ES-I3 (cell line): Measurements from ENCODE around the gene DSCAML1.

Experiments
- H3K36me3 ChIP-seq: 2 replicates; pipeline ENCODE4 v1.6.1; 2013; ENCODE audit warnings: mild to moderate bottlenecking, low read length, control low read depth, moderate library complexity; ENCODE audit not compliant: insufficient read depth
- H3K4me1 ChIP-seq: 2 replicates; pipeline ENCODE4 v1.6.1; 2013; ENCODE audit warnings: mild to moderate bottlenecking, control low read depth, low read length; ENCODE audit not compliant: insufficient read depth
- H3K9ac ChIP-seq: 2 replicates; pipeline ENCODE4 v1.6.1; 2013; ENCODE audit warnings: low read depth, mild to moderate bottlenecking, low read length, moderate library complexity
- H3K9me3 ChIP-seq: 2 replicates; pipeline ENCODE4 v1.6.1; 2013; ENCODE audit warnings: mild to moderate bottlenecking, low read length, moderate library complexity; ENCODE audit not compliant: control insufficient read depth, insufficient read depth

The DSCAML1 gene

DNA sequence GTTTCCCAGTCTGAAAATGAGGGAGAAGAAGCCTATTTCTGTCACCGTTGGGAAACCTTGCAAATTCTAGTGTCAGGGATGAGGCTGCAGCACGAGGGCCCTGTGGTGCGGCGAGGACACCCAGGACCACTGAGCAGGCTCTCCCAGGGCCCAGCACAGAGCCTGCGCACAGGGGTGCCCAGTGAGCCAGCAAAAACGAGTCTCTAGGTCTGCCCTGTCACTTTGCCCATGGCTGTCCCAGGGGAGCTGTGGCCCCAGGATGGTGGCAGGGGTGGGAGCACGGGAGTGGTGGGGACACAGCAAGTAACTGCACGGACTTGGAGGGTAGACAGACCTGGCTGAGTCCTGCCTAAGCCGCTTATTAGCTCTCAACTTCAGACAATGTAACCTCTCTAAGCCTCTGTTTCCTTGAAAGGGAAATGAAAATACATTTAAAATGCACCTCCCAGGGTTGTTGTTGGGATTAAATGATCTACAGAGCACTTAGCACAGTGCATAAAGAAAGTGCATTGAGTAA, 44.2 kb downstream of the DSCAML1 start:
- H3K9ac ChIP-seq: no peak overlapping the region
- no peaks in the 10 kb centered on the region for H3K4me1 ChIP-seq
- no peaks in the 10 kb centered on the region for H3K36me3 ChIP-seq
- no peaks in the 10 kb centered on the region for H3K9me3 ChIP-seq

DNA sequence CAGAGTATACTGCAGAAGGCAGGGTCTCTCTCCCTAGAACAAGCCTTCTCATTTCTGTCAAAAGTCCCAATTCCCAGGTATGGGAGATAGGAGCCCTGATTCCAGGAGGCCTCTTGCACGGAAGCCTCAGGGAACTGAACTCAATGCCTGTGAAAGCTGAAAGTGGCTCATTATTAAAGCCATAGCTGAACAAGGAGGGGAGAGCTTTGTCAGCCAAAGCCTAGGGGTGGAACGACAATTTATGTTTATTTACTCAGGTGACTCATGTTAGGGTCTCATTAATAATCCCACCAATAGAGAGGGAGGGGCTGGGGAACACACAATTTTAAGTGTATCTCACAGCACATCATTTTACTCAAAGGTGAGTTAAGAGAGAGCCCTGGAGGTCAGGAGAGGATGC, 44.9 kb downstream of the DSCAML1 start:
- Histone ChIP-seq H3K9me3 (no peaks in the 10 kb centered on the region), H3K36me3 (no peaks in the 10 kb centered on the region), H3K4me1 (peaks cover 4% of the 10 kb centered on the region; the same call in 1 of the 2 replicates), H3K9ac (no peak overlapping the region)

DNA sequence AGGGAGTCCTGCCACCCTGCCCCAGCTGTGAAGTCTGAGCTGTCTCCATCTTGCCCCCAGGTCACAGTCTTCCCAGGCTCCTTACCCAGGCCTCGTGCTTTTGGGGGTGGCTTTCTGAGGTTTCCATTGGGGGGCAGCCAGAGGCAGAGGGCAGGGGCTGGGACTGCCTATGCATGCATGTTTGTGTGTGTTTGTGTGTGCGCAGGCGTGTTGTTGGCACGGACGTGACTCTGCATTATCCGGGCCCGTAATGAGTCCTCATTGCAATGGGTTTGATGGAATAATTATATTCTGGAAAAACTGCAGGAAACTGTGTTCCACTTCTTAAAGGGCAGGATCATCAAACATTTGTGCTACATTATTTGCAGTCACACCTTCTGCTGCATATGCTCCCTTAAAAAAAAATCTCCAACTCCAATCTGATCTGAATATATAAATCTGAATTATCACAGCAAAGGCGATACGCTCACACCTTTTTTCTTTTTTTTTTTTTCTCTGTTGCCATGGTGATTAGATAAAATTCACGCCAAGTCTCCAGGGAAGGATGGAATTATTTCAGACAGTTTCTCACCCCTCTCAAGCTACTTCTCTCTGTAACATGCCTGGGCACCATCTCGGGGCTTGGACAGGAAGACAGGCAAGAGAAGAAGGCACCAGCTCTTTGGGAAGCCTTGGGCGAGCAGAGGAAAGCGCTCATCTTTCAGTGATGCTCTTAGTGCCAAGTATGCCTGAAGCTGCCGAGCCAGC, 45.9 kb downstream of the DSCAML1 start:
- no peaks in the 10 kb centered on the region for H3K36me3 ChIP-seq
- no peak overlapping the region for H3K9ac ChIP-seq
- no peaks in the 10 kb centered on the region for H3K9me3 ChIP-seq
- H3K4me1 ChIP-seq: peaks cover 4% of the 10 kb centered on the region; the same call in 1 of the 2 replicates

DNA sequence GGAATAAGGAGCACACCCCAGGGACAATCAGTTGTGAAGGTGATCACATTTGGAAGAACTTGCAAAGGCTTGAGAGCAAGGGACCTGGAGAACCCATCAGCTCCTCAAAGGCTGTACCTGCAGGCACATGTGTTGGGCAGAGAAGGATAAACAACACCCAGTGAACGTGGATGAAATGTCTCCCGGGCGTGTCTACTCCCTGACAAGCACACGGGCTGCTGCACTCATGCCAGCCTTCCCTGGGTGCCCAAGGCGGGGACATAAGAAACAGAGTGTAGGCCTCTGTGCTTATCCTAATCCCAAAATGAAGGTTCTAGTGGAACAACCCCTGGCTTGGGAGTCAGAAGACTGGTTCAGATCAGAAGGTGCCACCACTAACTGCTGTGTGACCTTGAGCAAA, 46.7 kb downstream of the DSCAML1 start:
- Histone ChIP-seq H3K9me3 (no peaks in the 10 kb centered on the region), H3K9ac (no peak overlapping the region), H3K36me3 (no peaks in the 10 kb centered on the region), H3K4me1 (peaks cover 4% of the 10 kb centered on the region; the same call in 1 of the 2 replicates)

DNA sequence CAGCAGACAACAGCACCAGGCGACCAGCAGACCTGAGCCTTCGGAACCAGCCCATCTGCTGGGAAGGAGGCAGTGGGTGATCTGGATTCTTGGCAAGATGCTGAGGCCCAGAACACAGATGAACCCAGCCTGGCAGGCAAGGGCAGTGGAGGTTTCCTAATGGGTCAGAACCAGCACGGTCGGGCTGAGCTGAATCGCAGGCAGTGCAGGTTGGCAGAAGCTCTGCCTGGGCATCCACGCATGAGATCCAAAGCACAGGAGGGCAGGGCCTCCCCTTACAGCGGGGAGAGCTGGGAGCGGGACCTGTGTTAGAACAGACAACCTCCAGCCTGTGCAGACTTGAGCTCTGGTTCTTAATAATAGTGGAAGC, 47.5 kb downstream of the DSCAML1 start:
- H3K4me1 ChIP-seq: peaks cover 6% of the 10 kb centered on the region
- H3K9ac ChIP-seq: no peak overlapping the region
- H3K36me3 ChIP-seq: no peaks in the 10 kb centered on the region
- no peaks in the 10 kb centered on the region for H3K9me3 ChIP-seq

DNA sequence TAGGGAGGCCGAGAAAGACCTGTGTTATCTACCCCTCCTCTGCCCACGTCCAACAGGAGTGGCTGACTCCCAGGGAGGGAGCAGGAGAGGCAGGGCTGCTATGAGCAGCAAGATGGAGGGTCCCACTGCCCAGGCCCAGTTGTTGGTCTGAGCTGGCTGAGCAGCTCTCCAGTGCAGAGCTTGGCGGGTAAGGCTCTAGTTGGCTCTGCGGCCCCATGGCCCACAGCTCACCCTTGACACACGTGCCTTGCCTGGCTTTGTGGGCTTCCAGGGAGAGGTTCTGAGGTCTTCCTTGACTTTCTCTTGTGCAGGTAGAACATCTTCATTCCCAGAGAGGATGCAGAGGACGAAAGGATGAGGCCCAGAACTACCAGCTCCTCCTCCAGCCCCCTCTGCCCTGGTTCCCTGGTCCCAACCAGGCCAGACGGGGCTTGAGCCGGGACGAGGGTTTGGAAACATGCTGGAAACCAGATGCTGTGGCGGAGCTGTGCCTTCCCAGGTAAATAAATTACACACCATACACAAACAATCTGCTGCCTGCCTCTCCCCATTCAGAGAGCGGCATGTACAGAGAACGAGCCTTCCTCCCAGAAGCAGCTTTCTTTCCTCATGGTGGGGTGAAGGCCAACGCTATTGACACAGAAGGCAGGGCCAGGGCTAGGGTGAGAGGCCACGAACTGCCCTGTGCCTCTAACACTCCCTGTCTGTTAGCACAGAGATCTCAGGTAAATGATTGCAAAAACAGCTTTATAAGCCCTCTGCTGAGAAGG, 48.1 kb downstream of the DSCAML1 start:
- no peaks in the 10 kb centered on the region for H3K36me3 ChIP-seq
- no peak overlapping the region for H3K9ac ChIP-seq
- no peaks in the 10 kb centered on the region for H3K9me3 ChIP-seq
- peaks cover 9% of the 10 kb centered on the region for H3K4me1 ChIP-seq

DNA sequence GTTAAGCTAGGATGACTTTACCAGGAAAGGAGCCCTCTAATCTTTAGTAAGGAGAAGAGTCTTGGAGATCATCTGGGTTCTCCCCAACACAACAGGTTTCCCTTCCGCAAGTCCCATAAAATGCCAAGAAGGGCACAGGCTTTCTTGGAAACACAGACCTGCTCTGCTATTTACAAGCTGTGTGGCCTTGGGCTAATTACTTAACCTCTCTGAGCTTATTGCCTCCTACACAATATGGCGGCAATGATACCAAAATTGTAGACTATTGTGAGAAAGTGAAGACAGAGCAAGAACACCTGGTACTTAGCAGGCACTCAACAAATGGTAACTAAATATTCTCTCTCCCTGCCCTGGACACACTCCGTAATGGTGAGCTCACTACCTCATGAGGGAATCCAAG, 49.1 kb downstream of the DSCAML1 start:
- peaks cover 9% of the 10 kb centered on the region for H3K4me1 ChIP-seq
- no peaks in the 10 kb centered on the region for H3K36me3 ChIP-seq
- H3K9ac ChIP-seq: no peak overlapping the region
- H3K9me3 ChIP-seq: no peaks in the 10 kb centered on the region

DNA sequence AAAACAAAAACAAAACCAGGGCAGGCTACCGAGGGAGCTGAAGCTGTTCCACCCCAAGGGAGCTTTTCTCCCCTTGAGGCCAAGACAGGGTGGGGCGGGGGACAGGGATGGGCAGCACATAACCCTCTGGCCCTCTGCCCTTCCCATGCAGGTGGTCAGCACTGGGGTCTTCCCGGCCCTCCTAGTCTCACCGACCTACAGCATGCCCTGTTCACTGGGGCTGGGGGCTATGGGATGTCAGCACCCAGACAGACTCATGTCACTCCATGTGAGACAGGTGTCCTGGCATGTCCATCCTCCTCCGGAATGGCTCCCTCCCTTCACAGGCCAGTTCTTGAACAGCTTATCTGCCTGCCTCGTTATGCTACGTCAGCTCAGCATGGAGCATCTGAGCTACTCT, 51.7 kb downstream of the DSCAML1 start:
- peaks cover 9% of the 10 kb centered on the region for H3K4me1 ChIP-seq
- no peak overlapping the region for H3K9ac ChIP-seq
- H3K36me3 ChIP-seq: no peaks in the 10 kb centered on the region
- H3K9me3 ChIP-seq: no peaks in the 10 kb centered on the region

DNA sequence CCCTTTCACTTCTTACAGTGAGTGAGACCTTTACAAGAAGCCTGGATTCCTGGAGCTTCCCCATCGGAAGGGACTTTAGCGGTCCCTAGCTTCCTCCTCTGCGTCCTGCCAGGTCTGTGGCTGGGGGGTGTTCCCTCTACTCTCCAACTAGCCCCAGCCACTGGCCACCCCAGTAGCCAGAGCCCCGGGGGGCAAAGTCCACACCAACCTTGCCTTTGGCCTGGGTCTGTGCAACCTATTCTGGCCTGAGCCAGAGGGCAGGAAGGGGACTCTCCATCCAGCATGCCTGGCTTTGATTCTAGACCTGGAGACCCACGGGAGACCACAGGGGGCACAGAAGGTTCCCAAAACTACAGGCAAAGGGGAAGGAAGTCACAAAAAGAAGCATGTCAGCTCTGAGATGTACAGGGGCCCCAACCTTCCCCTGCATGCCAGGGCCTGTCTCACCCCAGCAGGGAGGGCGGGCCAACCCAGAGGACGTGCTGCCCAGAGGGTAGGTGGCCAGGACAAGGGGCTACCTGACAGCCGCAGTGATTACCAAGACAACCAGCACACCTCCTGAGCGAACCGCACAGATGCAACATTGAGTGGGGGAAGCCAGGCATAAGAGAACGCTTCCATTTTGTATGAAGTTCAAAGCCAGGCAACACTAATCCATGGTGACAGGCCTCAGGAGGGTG, 52.4 kb downstream of the DSCAML1 start:
- no peak overlapping the region for H3K9ac ChIP-seq
- H3K9me3 ChIP-seq: no peaks in the 10 kb centered on the region; the same call in 1 of the 2 replicates
- no peaks in the 10 kb centered on the region for H3K36me3 ChIP-seq
- H3K4me1 ChIP-seq: peaks cover 9% of the 10 kb centered on the region

DNA sequence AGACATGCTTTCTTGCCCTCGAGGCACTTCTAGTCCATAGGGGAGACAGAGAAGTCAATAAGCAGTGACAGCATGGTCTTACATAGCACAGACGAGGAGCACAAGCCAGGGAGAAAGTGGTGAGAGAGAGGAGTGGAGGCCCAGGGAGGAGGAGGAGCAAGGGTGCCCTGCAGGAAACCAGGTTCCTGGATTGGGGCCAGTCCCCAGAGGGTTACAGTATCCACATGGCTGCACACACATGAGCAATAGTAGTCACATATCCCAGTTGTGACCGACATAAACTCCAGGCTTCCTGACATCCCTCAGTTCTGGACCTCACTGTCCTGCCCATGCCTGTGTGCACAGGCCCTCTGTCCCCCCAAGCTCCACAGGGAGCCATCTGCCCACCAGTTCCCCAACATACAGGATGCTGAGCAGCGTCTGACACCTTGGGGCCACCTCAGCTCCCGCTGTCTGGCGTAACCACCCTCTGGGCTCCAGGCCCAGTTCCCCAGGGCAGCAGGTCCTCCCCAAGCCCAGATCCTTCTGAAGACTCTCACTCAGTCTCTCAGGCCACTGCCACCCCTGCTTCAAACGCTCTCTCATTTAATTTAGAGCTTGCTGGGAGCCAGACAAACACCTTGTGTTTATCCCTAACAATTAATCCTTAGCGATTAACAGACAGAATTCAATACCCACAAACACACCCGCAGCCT, 53.7 kb downstream of the DSCAML1 start:
- Histone ChIP-seq H3K36me3 (no peaks in the 10 kb centered on the region), H3K9me3 (no peaks in the 10 kb centered on the region; the same call in 1 of the 2 replicates), H3K9ac (no peak overlapping the region), H3K4me1 (peaks cover 9% of the 10 kb centered on the region)

DNA sequence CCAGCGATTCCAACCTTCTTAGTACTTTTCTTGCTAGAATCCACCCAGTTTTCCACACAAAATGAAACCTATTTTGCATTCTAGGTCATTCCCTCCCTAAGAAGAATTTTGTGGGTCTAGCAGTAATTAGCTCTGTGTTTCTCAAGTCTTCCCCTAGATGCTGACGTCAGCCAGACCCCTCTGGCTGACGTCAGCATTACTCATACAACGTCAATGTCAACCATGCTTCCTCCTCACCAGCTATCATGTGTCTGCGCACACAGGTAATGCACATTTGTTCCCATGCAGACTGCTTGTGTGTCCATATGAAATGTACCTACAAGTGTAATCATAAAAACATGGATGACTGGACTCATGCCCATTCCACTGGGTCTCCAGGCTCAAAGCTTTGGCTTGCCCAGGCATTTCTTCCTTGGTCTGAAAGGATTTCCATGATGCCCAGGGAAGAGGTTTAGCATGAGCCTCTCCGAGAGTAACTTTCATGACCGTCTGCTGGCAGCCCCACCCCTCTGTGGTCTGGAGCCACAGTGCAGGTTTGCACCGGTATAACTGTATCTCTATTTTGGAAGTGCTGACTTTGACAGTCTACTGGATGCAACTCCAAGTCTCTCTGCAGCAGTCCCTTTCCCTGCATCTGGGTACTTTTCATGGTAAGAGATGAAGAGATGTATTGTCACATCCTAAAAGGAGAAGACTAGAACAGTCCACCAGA, 58.6 kb downstream of the DSCAML1 start:
- no peaks in the 10 kb centered on the region; the same call in 1 of the 2 replicates for H3K9me3 ChIP-seq
- H3K36me3 ChIP-seq: no peaks in the 10 kb centered on the region
- peaks cover 14% of the 10 kb centered on the region for H3K4me1 ChIP-seq
- H3K9ac ChIP-seq: no peak overlapping the region

DNA sequence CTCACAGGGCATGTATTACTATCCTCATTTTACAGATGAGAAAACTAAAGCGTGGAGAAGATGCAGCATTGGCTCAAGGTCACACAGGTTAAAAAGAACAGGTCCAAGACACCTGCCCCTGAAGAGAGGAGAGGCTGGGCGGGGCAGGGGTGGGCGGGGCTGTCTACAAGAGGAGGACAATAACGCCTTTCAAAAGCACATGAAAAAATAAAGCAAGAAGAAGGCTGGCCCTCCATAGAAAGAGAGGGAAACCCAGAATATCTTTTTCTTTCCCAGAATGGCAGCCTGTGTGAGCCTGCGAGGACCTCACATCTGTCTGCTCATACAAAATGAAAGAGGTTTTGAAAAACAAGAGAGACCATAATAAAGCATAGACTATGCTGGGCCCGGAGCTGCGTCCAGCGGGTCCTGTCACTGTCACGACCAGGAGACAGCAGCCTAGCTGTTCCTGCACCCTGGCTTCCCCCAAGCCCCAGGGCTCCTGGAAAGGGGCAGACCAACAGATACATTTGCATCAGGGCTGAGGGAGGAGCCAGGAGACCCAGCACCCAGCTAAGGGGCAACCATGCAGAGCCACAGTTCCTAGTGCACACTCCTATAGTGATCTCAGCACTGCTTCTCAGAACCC, 61.6 kb downstream of the DSCAML1 start:
- H3K9me3 ChIP-seq: no peaks in the 10 kb centered on the region; the same call in 1 of the 2 replicates
- peaks cover 20% of the 10 kb centered on the region for H3K4me1 ChIP-seq
- no peaks in the 10 kb centered on the region for H3K36me3 ChIP-seq
- no peak overlapping the region for H3K9ac ChIP-seq

DNA sequence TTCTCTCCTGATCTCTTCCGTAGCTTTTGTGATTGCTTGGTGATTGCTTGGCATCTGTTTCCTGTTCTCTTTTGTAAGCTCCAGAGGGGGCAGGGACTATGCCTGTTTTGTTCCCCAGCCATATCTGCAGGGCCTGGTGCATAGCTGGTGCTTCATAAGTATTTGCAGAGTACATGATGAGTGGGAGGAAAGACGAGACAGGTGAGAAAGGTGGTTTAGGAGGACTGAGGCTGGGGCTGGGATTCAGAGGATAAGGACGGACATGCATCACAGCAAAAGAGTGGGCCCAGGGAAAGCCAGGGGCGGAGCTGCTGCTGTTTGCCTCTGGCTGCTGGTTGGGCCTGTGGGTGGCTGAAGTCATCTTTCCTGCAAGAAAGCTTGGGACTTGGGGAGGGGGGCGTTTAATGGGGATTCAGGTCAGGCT, 62.4 kb downstream of the DSCAML1 start:
- H3K9me3 ChIP-seq: no peaks in the 10 kb centered on the region
- no peak overlapping the region for H3K9ac ChIP-seq
- H3K36me3 ChIP-seq: no peaks in the 10 kb centered on the region
- peaks cover 20% of the 10 kb centered on the region for H3K4me1 ChIP-seq
